ENCODE data around the gene ASIC2.

ASIC2 gene

DNA sequence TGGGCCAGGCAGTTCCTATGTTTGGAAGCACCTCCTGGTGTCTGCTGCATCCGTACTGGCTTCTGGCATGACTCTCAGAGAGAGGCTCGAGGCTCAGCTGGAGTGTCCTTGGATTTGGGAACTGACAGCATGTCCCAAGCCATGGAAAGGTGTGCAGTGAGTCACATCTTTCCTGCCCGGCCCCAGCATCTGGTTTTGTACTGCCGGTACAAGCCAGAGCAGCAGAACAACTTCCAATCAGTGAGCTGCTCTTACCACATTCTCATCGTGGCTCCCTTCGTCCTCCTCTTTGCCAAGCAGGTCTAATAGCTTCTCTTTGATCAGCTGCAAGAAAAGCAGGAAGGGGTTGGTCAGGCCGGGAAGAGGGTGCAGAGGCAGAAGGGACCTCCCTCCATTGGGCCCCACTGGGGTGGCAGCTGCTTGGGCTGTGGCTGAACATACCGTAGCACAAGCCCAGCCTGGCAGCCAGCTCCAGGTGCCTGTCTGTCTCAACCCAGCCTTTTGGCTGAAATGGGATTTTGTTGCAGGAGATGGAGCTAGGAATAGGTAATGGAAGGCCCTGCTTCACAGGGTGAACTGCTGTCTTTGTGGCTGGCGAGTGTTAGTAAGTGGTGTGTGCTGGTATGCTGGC lies 277.3 kb downstream of the ASIC2 start:
- in situ Hi-C loops (cut with MboI; ENCODE audit: low sequenced_read_pairs, unreplicated experiment) = no loop called here
- TF ChIP-seq, protein P1, sequence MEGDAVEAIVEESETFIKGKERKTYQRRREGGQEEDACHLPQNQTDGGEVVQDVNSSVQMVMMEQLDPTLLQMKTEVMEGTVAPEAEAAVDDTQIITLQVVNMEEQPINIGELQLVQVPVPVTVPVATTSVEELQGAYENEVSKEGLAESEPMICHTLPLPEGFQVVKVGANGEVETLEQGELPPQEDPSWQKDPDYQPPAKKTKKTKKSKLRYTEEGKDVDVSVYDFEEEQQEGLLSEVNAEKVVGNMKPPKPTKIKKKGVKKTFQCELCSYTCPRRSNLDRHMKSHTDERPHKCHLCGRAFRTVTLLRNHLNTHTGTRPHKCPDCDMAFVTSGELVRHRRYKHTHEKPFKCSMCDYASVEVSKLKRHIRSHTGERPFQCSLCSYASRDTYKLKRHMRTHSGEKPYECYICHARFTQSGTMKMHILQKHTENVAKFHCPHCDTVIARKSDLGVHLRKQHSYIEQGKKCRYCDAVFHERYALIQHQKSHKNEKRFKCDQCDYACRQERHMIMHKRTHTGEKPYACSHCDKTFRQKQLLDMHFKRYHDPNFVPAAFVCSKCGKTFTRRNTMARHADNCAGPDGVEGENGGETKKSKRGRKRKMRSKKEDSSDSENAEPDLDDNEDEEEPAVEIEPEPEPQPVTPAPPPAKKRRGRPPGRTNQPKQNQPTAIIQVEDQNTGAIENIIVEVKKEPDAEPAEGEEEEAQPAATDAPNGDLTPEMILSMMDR (IDR thresholded peaks at IDR 0.05; ENCODE audit: borderline replicate concordance, control extremely low read depth, extremely low read depth, insufficient read depth, missing control alignments) = no peak
- no peak for DNase-seq (ENCODE audit: low spot score)

DNA sequence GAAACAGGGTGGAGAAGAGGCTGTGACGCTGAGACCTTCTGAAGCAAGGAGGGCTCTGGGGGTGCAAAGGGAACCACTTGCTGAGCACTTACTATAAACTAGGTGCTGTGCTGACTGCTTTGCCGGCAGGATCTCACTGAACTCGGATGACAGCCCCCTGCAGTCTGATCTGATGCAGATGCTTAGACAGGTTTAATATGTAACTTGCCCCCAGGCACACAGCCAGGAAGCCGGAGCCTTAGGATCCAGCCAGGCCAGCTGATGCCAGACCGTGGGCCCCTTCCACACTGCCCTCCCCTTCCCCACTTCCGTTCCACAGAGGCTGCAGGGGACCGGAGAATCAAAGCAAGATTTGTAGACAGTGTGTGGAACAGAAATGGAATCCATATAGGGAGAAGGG lies 278.3 kb downstream of the ASIC2 start:
- in situ Hi-C loops (cut with MboI; ENCODE audit: low sequenced_read_pairs, unreplicated experiment) = no loop called here
- DNase-seq (ENCODE audit: low spot score) = no peak
- TF ChIP-seq, protein P1 (IDR thresholded peaks at IDR 0.05; ENCODE audit: borderline replicate concordance, control extremely low read depth, extremely low read depth, insufficient read depth, missing control alignments) = no peak

DNA sequence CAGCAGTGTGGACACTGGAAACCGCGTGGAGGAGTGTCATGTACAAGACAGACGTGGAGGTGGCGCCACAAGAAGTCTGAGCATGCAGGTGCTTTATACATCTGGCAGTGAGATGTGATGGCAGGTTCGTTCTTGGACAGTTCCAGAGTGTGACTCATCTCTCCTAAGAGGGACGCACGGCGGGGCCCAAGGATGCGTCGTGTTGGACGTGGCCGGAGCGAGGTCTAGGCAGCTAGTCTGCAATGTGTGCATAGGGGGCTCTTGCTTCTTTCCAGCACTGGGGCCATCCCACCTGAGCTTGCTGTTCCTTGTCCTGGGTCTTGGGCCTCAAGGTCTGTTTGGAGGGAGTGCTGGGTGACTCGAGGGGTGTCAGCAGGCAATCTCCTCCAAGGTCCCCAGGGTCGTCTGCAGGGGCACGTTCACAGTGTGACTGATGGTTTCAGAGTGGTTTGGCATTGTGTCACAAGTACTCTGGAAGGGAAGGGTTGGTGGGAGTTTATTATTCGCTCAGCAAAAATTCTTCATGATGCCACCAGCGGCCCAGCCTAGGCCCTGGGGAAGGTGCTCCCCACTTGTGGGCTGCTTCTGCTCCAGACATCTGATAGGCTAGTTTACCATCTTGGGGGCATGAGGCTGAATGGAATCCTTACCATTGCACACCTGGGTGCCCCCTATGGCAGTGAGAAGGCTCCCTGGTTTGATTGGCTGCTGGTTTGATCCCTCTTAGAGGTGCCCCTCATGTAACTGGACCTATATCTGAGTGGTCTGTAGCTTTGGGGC lies 279.3 kb downstream of the ASIC2 start:
- TF ChIP-seq, protein P1 (IDR thresholded peaks at IDR 0.05; ENCODE audit: borderline replicate concordance, control extremely low read depth, extremely low read depth, insufficient read depth, missing control alignments) = no peak
- in situ Hi-C loops (cut with MboI; ENCODE audit: low sequenced_read_pairs, unreplicated experiment) = no loop called here
- DNase-seq (ENCODE audit: low spot score) = no peak

DNA sequence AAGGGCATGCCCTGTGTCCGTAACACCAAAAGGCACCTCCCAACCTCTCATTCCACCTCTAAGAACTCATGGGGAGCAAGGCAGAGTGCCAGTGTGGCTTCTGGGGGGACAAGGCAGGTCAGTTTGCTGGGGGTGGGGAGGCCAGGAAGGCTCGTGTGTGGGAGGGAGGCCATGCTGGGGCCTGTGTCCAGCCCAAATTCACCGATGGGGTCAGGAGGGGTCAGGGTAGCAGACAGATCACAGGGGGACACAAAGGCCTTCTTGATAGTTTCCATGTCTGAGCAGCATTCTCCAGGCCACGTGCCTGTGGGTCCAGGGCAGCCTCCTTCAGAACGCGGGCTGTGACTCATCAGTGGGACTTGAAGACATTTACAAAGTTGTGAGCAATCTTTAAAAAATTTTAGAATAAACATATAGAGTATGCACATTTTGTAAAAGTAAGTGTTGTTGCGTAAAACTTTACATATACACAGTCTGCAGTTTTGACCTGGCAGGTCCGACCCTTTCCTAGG lies 280.5 kb downstream of the ASIC2 start:
- TF ChIP-seq, protein P1 (IDR thresholded peaks at IDR 0.05; ENCODE audit: borderline replicate concordance, control extremely low read depth, extremely low read depth, insufficient read depth, missing control alignments) = no peak
- no peak for DNase-seq (ENCODE audit: low spot score)
- in situ Hi-C loops (cut with MboI; ENCODE audit: low sequenced_read_pairs, unreplicated experiment) = no loop called here

DNA sequence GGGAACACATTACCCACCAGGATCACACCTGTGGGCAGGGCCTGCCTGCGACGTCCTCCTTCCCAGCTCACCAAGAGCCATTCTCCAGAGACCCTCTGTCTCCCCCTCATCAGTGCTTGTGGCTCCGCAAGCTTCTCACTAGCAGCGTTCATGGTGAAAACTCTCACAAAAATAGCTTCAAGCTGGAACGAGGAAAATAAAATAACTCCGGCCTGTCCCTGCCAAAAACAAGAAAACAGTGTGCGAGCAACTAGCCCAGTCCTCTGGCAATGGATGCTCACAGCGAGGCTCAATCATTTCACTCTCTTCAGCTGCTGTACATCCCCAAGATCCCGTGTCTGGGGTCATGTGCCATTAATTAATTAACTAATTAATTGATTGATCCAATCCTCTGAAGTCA lies 283.5 kb downstream of the ASIC2 start:
- no peak for DNase-seq (ENCODE audit: low spot score)
- TF ChIP-seq, protein P1 (IDR thresholded peaks at IDR 0.05; ENCODE audit: borderline replicate concordance, control extremely low read depth, extremely low read depth, insufficient read depth, missing control alignments) = no peak
- in situ Hi-C loops (cut with MboI; ENCODE audit: low sequenced_read_pairs, unreplicated experiment) = no loop called here

DNA sequence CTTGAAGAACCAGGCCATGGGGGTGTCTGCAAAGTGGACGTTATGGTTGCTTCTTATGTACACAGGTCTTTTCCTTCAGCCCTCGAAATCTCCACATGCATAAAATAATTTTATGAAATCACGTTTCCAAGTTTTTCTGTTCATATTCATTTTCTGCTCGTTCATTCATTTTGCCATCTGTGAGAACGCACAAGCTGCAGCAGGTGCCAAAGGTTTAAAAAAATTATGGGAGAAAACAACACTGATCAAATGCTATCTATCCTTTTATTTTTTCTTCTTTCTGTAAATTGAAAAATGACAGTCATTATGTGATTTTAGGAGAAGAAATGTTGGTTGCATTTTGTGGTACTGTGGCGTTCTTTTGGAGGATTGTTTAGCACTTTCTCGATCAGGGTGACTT lies 285.9 kb downstream of the ASIC2 start:
- in situ Hi-C loops (cut with MboI; ENCODE audit: low sequenced_read_pairs, unreplicated experiment) = no loop called here
- no peak for DNase-seq (ENCODE audit: low spot score)
- TF ChIP-seq, protein P1 (IDR thresholded peaks at IDR 0.05; ENCODE audit: borderline replicate concordance, control extremely low read depth, extremely low read depth, insufficient read depth, missing control alignments) = no peak
